Endodermal cell (in vitro differentiated cells): ENCODE data around the gene PIK3CD. TPM values are rescaled to one million over a fixed set of nuclear protein-coding genes. Genes with fewer than 3 reads are reported as not detected.

Experiments
- DNase-seq: peaks from one replicate; pipeline ENCODE4 v3.0.0-alpha.2; 2017
- H3K27ac ChIP-seq: 2 replicates; pipeline ENCODE4 v1.5.1; 2013; ENCODE audit warnings: mild to moderate bottlenecking, low read depth, low read length, moderate library complexity
- H3K27me3 ChIP-seq: 2 replicates; pipeline ENCODE4 v1.6.1; 2013; ENCODE audit warnings: mild to moderate bottlenecking, low read length, moderate library complexity; ENCODE audit not compliant: insufficient read depth, control insufficient read depth, poor library complexity, severe bottlenecking
- H3K36me3 ChIP-seq: 2 replicates; pipeline ENCODE4 v1.7.0; 2013; ENCODE audit warnings: mild to moderate bottlenecking, low read length, moderate library complexity; ENCODE audit not compliant: control insufficient read depth, insufficient read depth
- H3K4me1 ChIP-seq: one replicate; pipeline ENCODE4 v1.7.0; 2013; ENCODE audit warnings: low read length; ENCODE audit not compliant: control insufficient read depth, insufficient read depth
- H3K4me3 ChIP-seq: 2 replicates; pipeline ENCODE4 v1.5.1; 2013; ENCODE audit warnings: mild to moderate bottlenecking, low read length, moderate library complexity
- H3K9ac ChIP-seq: 2 replicates; pipeline ENCODE4 v1.6.1; 2013; ENCODE audit warnings: mild to moderate bottlenecking, low read length, moderate library complexity; ENCODE audit not compliant: poor library complexity, severe bottlenecking; ENCODE audit errors: extremely low read depth
- H3K9me3 ChIP-seq: 2 replicates; pipeline ENCODE4 v1.6.1; 2013; ENCODE audit warnings: mild to moderate bottlenecking, low read length, moderate library complexity; ENCODE audit not compliant: control insufficient read depth
- H3K27ac Mint-ChIP-seq: 2 replicates; pipeline ENCODE4 v1.8.0; 2020; ENCODE audit warnings: mixed read lengths
- H3K27me3 Mint-ChIP-seq: 2 replicates; pipeline ENCODE4 v1.8.0; 2021; ENCODE audit warnings: mild to moderate bottlenecking, mixed read lengths; ENCODE audit not compliant: insufficient read depth
- H3K36me3 Mint-ChIP-seq: 2 replicates; pipeline ENCODE4 v1.8.0; 2020; ENCODE audit warnings: low read depth, mixed read lengths
- H3K4me1 Mint-ChIP-seq: 2 replicates; pipeline ENCODE4 v1.8.0; 2020; ENCODE audit warnings: mixed read lengths
- H3K4me3 Mint-ChIP-seq: 2 replicates; pipeline ENCODE4 v1.8.0; 2020; ENCODE audit warnings: mild to moderate bottlenecking, moderate library complexity, mixed read lengths
- H3K9me3 Mint-ChIP-seq: 2 replicates; pipeline ENCODE4 v1.8.0; 2020; ENCODE audit warnings: mild to moderate bottlenecking, mixed read lengths
- WGBS, 2 experiments: methylation state at CpG; one replicate each; pipeline versions ENCODE4 v1.1.5 to v1.1.7; 2013; ENCODE audit warnings: missing lambda C conversion rate in 2 of 2, mixed read lengths in 1 of 2; ENCODE audit not compliant: insufficient coverage in 1 of 2, insufficient read length in 1 of 2; 5-methylcytosine and 5-hydroxymethylcytosine counted together
- total RNA-seq, 2 donors: library from RNA; stranded (reverse); fragmentation: NEBNext Ultra II Directional in 1 of 2; extraction: Animal tissue kit (Norgen Biotek cat#: 25700) in 1 of 2; gene quantifications; 2 replicates in 1 of 2; 3 replicates in 1 of 2; pipeline ENCODE4 v1.2.1, GENCODE V29; 2021
- TF ChIP-seq, protein P1 (sequence below): fragments of 200-600 bp; sonication (generic); conservative IDR thresholded peaks from 2 replicates; pipeline ENCODE4 v1.5.0; 2021; ENCODE audit warnings: antibody characterized with exemption, mild to moderate bottlenecking

The PIK3CD gene
- total RNA-seq, 2 donors from 2014 or later: 13.9 to 14.2 TPM

GRCh38 chr1:9631613-9632012, 19.9 kb upstream of the PIK3CD start:
- no peaks in the 10 kb centered on the region for H3K36me3 Mint-ChIP-seq
- Histone ChIP-seq H3K36me3 (no peaks in the 10 kb centered on the region), H3K4me3 (no peak overlapping the region), H3K4me1 (no peaks in the 10 kb centered on the region), H3K27ac (no peak overlapping the region), H3K27me3 (no peaks in the 10 kb centered on the region), H3K9me3 (no peaks in the 10 kb centered on the region), H3K9ac (no peak overlapping the region)
- 84 to 85% methylated on average over 2 to 3 of the region's 3 CpGs for WGBS, 2 experiments
- no peak overlapping the region for H3K27ac Mint-ChIP-seq
- no peak overlapping the region for H3K4me3 Mint-ChIP-seq
- H3K9me3 Mint-ChIP-seq: peaks cover 3% of the 10 kb centered on the region
- no peak for DNase-seq
- peaks cover 16% of the 10 kb centered on the region for H3K27me3 Mint-ChIP-seq
- TF ChIP-seq, protein P1, sequence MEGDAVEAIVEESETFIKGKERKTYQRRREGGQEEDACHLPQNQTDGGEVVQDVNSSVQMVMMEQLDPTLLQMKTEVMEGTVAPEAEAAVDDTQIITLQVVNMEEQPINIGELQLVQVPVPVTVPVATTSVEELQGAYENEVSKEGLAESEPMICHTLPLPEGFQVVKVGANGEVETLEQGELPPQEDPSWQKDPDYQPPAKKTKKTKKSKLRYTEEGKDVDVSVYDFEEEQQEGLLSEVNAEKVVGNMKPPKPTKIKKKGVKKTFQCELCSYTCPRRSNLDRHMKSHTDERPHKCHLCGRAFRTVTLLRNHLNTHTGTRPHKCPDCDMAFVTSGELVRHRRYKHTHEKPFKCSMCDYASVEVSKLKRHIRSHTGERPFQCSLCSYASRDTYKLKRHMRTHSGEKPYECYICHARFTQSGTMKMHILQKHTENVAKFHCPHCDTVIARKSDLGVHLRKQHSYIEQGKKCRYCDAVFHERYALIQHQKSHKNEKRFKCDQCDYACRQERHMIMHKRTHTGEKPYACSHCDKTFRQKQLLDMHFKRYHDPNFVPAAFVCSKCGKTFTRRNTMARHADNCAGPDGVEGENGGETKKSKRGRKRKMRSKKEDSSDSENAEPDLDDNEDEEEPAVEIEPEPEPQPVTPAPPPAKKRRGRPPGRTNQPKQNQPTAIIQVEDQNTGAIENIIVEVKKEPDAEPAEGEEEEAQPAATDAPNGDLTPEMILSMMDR: no peak
- H3K4me1 Mint-ChIP-seq: no peaks in the 10 kb centered on the region

DNA sequence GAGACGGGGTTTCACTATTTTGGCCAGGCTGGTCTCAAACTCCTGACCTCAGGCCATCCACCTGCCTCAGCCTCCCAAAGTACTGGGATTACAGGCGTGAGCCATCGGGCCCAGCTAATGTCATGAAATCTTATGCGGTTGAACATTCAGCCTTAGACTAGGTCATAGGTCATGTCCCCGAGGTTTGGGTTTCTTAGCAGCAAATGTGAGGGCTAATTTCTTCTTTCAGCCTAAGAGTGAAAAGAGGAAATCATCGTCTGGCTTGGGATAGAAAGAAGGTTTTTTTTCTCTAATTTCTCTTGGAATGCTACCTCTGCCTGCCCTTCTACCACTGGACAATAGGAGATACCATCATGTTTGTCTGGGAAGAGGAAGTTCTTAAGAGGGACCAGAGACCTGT, 18.0 kb upstream of the PIK3CD start:
- Mint-ChIP-seq H3K27me3 (peaks cover 2% of the 10 kb centered on the region), H3K4me3 (no peak overlapping the region), H3K36me3 (no peaks in the 10 kb centered on the region), H3K27ac (no peak overlapping the region), H3K4me1 (no peaks in the 10 kb centered on the region), H3K9me3 (peaks cover 9% of the 10 kb centered on the region)
- Histone ChIP-seq H3K27me3 (no peaks in the 10 kb centered on the region), H3K9ac (no peak overlapping the region), H3K36me3 (no peaks in the 10 kb centered on the region), H3K4me3 (no peak overlapping the region), H3K27ac (no peak overlapping the region), H3K9me3 (no peaks in the 10 kb centered on the region), H3K4me1 (no peaks in the 10 kb centered on the region)
- WGBS, 2 experiments: 87 to 91% methylated on average over 5 to 6 of the region's 6 CpGs
- TF ChIP-seq, protein P1: no peak
- no peak for DNase-seq

DNA sequence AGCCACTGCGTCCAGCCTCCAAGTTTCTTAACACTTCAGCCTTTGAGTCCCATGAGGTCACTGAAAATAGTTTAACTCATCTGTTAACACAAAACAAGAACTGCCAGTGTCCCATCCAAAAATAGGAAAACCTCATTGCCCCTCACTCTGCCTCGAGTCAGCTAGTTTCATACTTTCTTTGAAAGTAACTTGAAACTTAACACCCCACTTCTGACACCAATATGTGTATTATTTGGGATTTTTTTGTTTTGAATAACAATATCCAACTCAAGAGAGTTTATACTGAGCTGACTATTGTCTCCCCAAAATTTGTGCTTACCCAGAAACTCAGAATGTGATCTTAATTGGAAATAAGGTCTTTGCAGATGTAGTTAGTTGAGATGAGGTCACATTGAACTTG, 16.9 kb upstream of the PIK3CD start:
- Histone ChIP-seq H3K9me3 (no peaks in the 10 kb centered on the region), H3K4me1 (no peaks in the 10 kb centered on the region), H3K27ac (no peak overlapping the region), H3K9ac (no peak overlapping the region), H3K4me3 (no peak overlapping the region), H3K27me3 (no peaks in the 10 kb centered on the region), H3K36me3 (no peaks in the 10 kb centered on the region)
- no peaks in the 10 kb centered on the region for H3K4me1 Mint-ChIP-seq
- H3K9me3 Mint-ChIP-seq: peaks cover 9% of the 10 kb centered on the region
- H3K36me3 Mint-ChIP-seq: no peaks in the 10 kb centered on the region
- TF ChIP-seq, protein P1: no peak
- H3K27ac Mint-ChIP-seq: no peak overlapping the region
- 85 to 100% methylated on average over 1 to 2 of the region's 2 CpGs for WGBS, 2 experiments
- H3K27me3 Mint-ChIP-seq: no peaks in the 10 kb centered on the region
- no peak for DNase-seq
- no peak overlapping the region for H3K4me3 Mint-ChIP-seq
